ENCODE results near the gene SGCD. TPM values are rescaled to one million over a fixed set of nuclear protein-coding genes. Genes with fewer than 3 reads are reported as not detected.

Gene SGCD
- total and polyA plus RNA-seq, 9 of the 15 experiments (the other 6 are each of a cell fraction or from before 2014, with no cell fraction given): not detected

- TF ChIP-seq, protein P1, sequence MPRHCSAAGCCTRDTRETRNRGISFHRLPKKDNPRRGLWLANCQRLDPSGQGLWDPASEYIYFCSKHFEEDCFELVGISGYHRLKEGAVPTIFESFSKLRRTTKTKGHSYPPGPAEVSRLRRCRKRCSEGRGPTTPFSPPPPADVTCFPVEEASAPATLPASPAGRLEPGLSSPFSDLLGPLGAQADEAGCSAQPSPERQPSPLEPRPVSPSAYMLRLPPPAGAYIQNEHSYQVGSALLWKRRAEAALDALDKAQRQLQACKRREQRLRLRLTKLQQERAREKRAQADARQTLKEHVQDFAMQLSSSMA (CRISPR knock-in tag; IDR thresholded peaks at IDR 0.05): no peak
- TF ChIP-seq RBM14 (IDR thresholded peaks at IDR 0.05; ENCODE audit: borderline replicate concordance, insufficient read depth, low read depth, low read length): no peak
- no peak for TF ChIP-seq ZNF354B (CRISPR knock-in tag; IDR thresholded peaks at IDR 0.05)
- TF ChIP-seq ZNF695 (CRISPR knock-in tag; IDR thresholded peaks at IDR 0.05): no peak
- TF ChIP-seq ZNF668 (CRISPR knock-in tag; IDR thresholded peaks at IDR 0.05): no peak
- no peak for TF ChIP-seq OTX1 (CRISPR knock-in tag; IDR thresholded peaks at IDR 0.05)
- no peak for TF ChIP-seq HMG20A (CRISPR knock-in tag; conservative IDR thresholded peaks at IDR 0.05)
- TF ChIP-seq MYNN (IDR thresholded peaks at IDR 0.05): no peak
- no peak for TF ChIP-seq MYNN (CRISPR knock-in tag; IDR thresholded peaks at IDR 0.05)
These were observed 447.3 kb downstream of the SGCD start (continued) for GRCh38 chr5:156774273-156774672.

DNA sequence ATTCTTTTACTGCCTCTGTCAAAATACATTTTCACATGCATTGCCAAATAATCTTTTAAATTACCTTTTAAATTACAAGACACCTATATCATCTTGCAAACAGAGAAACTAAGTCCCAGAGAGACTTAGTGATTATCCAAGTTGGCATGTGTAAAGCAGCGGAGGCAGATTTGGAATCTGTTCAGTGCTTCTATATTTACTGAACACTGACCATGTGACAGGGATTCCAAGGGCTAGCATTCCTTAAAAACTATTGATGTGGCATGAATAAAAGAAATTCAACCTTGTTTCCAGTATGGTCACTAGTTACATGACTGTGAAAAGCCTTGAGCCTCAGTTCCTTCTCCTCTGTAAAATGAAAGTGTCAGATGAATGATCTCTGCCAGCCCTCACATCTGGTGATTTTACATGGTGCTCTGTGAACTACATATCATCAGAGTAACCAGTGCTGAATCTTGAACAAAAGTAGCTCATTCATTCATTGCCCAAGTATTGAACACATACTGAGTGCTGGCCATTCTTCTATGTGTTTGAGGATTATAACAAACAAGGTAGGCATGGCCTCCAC is 451.3 kb downstream of the SGCD start:
- no peak for FAIRE-seq
- H3K9me3 ChIP-seq (replicated peaks; ENCODE audit: control insufficient read depth, insufficient read depth, low read depth, low read length): no peaks in the 10 kb centered on the region
- H3K79me2 ChIP-seq (ENCODE audit: control insufficient read depth, insufficient read depth, low read length): no peaks in the 10 kb centered on the region
- no peak overlapping the region for H2AFZ ChIP-seq (ENCODE audit: low read depth, low read length)
- no TSS peak for BruUV-seq (replicated peaks)
- no peaks in the 10 kb centered on the region for H3K9me1 ChIP-seq (ENCODE audit: control insufficient read depth, insufficient read depth, low read length)
- no peak overlapping the region for H3K27ac ChIP-seq (ENCODE audit: extremely low read depth, low read depth, low read length)
- DNase-seq (ENCODE audit: extremely low read depth in 1 of 4, low spot score in 3 of 4): no peak
- no peaks in the 10 kb centered on the region for H3K4me1 ChIP-seq (replicated peaks in 1 of 2; ENCODE audit: control insufficient read depth in 2 of 2, insufficient read depth in 2 of 2, low read length in 2 of 2)
- WGBS (ENCODE audit: insufficient coverage, low coverage, missing lambda C conversion rate): 0% methylated on average over 1 of the region's 1 CpG
- ATAC-seq: no peak
- ChIA-PET CTCF (ENCODE audit: low intra/inter-chr PET ratio) (no interaction called here), POLR2A (no interaction called here)
- H3K9ac ChIP-seq (ENCODE audit: insufficient read depth in 1 of 2, low read depth in 2 of 2, low read length in 2 of 2): no peak overlapping the region
- H4K20me1 ChIP-seq (replicated peaks; ENCODE audit: control insufficient read depth, insufficient read depth, low read length): no peaks in the 10 kb centered on the region
- no peak overlapping the region for H3K4me3 ChIP-seq
- intact Hi-C loops (cut with micrococcal nuclease) (no loop called here), in situ Hi-C loops (cut with MboI) (no loop called here)
- no peaks in the 10 kb centered on the region for H3K36me3 ChIP-seq (ENCODE audit: control insufficient read depth, insufficient read depth, low read length)
- no peak overlapping the region for H3K4me2 ChIP-seq (ENCODE audit: insufficient read depth, low read length)
- no peaks in the 10 kb centered on the region for H3K27me3 ChIP-seq (ENCODE audit: control insufficient read depth in 2 of 2, insufficient read depth in 2 of 2, low read length in 2 of 2)
- TF ChIP-seq THRA (IDR thresholded peaks at IDR 0.05) (no peak), HSF4 (CRISPR knock-in tag; IDR thresholded peaks at IDR 0.05; ENCODE audit: borderline replicate concordance) (no peak), ELK3 (CRISPR knock-in tag; IDR thresholded peaks at IDR 0.05) (no peak)
- TF ChIP-seq, protein P2, sequence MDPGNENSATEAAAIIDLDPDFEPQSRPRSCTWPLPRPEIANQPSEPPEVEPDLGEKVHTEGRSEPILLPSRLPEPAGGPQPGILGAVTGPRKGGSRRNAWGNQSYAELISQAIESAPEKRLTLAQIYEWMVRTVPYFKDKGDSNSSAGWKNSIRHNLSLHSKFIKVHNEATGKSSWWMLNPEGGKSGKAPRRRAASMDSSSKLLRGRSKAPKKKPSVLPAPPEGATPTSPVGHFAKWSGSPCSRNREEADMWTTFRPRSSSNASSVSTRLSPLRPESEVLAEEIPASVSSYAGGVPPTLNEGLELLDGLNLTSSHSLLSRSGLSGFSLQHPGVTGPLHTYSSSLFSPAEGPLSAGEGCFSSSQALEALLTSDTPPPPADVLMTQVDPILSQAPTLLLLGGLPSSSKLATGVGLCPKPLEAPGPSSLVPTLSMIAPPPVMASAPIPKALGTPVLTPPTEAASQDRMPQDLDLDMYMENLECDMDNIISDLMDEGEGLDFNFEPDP (CRISPR knock-in tag; IDR thresholded peaks at IDR 0.05): no peak
- TF ChIP-seq, protein P3, sequence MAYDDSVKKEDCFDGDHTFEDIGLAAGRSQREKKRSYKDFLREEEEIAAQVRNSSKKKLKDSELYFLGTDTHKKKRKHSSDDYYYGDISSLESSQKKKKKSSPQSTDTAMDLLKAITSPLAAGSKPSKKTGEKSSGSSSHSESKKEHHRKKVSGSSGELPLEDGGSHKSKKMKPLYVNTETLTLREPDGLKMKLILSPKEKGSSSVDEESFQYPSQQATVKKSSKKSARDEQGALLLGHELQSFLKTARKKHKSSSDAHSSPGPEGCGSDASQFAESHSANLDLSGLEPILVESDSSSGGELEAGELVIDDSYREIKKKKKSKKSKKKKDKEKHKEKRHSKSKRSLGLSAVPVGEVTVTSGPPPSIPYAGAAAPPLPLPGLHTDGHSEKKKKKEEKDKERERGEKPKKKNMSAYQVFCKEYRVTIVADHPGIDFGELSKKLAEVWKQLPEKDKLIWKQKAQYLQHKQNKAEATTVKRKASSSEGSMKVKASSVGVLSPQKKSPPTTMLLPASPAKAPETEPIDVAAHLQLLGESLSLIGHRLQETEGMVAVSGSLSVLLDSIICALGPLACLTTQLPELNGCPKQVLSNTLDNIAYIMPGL (CRISPR knock-in tag; IDR thresholded peaks at IDR 0.05): no peak
